Measurements from ENCODE around the gene DIPK1B. TPM values are rescaled to one million over a fixed set of nuclear protein-coding genes. Genes with fewer than 3 reads are reported as not detected.

Gene DIPK1B
- total RNA-seq, 1 donor from 2014 or later, result 293 TPM

DNA sequence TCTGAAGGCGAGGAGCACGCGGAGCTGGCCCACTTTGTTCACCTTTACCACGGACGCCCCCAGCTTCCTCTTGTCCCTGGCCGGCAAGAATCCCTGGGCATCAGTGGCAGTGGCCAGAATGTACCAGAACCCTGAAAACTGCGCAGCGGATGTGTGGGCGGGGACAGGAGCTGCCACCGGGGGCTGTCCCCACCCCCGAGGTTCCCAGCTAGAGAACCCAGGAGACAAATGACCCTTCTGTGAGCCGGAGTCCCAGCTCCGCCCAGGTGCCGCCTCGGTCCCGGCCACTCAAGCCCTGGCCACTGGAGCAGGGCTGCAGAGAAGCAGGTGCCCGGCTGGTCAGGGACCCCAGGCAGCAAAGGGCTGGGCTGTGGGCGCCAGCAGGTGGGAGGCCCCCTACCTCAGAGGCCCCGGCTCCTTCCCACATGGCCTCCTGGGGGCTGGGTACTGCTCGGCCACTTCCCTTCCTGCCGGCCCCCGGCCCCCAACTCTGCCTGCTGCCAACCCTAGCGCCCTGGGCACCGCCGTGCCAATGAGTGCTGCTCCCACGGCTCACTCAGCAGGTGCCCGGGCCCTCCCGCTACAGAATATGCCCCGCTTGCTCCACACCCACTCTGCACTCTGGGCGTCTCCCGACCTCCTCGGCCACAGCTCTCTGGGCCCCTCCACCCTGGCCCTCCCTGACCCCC lies 29.7 kb downstream of the DIPK1B start:
- no peaks in the 10 kb centered on the region for H3K9me3 Mint-ChIP-seq (ENCODE audit: unreplicated experiment)
- H3K27ac Mint-ChIP-seq (ENCODE audit: unreplicated experiment), result no peak overlapping the region
- peaks cover 3% of the 10 kb centered on the region for H3K27me3 Mint-ChIP-seq (ENCODE audit: unreplicated experiment)
- H3K36me3 Mint-ChIP-seq (ENCODE audit: low read depth, unreplicated experiment), result no peaks in the 10 kb centered on the region
- H3K4me1 Mint-ChIP-seq (ENCODE audit: unreplicated experiment), result no peaks in the 10 kb centered on the region
- H3K4me3 Mint-ChIP-seq (ENCODE audit: unreplicated experiment), result no peak overlapping the region
- DNase-seq (ENCODE audit: low spot score), result no peak
- TF ChIP-seq, protein P1, sequence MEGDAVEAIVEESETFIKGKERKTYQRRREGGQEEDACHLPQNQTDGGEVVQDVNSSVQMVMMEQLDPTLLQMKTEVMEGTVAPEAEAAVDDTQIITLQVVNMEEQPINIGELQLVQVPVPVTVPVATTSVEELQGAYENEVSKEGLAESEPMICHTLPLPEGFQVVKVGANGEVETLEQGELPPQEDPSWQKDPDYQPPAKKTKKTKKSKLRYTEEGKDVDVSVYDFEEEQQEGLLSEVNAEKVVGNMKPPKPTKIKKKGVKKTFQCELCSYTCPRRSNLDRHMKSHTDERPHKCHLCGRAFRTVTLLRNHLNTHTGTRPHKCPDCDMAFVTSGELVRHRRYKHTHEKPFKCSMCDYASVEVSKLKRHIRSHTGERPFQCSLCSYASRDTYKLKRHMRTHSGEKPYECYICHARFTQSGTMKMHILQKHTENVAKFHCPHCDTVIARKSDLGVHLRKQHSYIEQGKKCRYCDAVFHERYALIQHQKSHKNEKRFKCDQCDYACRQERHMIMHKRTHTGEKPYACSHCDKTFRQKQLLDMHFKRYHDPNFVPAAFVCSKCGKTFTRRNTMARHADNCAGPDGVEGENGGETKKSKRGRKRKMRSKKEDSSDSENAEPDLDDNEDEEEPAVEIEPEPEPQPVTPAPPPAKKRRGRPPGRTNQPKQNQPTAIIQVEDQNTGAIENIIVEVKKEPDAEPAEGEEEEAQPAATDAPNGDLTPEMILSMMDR (IDR thresholded peaks at IDR 0.05; ENCODE audit: unreplicated experiment), result no peak

DNA sequence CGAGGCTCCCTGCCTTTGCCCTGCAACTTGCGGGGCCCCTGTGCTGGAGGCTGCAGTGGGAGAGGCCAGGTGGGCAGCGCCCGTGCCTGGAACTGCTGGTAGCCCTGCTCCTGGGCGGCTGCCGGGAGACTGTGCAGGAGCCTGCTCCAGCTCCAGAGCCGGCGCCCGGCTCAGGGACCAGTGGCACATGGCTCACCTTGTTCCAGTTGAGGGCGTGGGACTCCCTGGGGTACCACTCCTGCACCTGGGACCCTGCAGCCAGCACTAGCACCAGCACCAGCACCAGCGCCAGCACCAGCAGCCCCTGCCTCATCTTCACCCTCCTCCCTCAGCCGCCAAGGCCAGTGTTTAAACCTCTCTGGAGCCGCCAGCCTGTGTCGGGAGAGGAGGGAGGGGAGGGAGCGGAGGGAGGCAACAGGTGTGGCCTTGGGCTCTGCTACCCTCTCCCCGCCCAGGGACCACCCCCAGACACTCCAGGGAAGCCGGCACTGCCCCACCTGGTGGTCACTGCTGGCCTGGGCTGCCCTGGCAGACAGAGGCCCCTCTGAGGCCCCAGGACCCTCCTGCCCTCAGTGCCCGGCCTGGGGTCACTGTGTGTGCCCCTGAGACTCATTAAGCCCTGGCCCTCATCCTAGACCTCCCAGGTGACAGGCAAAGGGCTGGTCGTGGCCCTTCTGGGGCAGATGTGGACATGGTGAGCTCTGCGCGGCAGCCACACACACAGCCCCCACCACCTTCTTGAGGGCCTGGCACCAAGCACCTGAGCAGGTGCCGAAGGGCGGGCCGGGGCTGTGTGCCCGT lies 30.4 kb downstream of the DIPK1B start, which contains the start of gene LCN10:
TSS of gene LCN10 (minus strand) at position 350 of the 801 bp plus-strand sequence. CDS start at position 313, 37 bp downstream.
- DNase-seq (ENCODE audit: low spot score), result peak; percentile 51
- Mint-ChIP-seq H3K27me3 (ENCODE audit: unreplicated experiment) (peaks cover 3% of the 10 kb centered on the region), H3K36me3 (ENCODE audit: low read depth, unreplicated experiment) (no peaks in the 10 kb centered on the region), H3K4me3 (ENCODE audit: unreplicated experiment) (no peak within 1 kb of the TSS), H3K27ac (ENCODE audit: unreplicated experiment) (peak within 1 kb of the TSS; percentile 24), H3K4me1 (ENCODE audit: unreplicated experiment) (no peaks in the 10 kb centered on the region), H3K9me3 (ENCODE audit: unreplicated experiment) (no peaks in the 10 kb centered on the region)
- TF ChIP-seq, protein P1 (IDR thresholded peaks at IDR 0.05; ENCODE audit: unreplicated experiment), result no peak

DNA sequence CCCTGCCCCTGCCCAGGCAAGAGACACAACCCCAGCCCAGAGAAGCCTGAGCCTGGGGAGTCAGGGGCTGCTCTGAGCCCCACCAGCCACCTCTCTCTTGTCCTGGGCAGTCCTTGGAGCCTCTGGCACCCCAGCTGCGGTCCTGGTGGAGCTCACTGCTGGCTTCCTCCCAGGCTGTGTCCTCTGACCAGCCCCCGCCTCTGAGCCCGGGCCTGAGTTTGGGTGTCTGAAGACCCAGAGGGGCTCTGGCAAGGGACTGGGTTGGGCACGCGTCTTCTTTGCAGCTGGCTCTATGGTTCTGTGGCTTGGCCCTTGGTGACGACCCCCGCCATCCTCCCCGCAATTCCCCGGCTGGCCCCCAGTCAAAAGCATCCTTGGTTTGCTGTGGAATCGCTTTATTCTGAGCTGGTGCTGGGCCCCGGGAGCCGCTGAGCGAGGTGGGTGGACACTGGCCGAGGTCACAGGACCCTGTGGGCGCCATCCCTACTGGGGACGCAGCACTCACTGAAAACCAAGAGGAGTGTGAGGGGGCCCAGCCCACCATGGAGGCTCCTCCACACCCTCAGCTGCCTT lies 31.4 kb downstream of the DIPK1B start:
- peaks cover 4% of the 10 kb centered on the region for H3K27me3 Mint-ChIP-seq (ENCODE audit: unreplicated experiment)
- TF ChIP-seq, protein P1 (IDR thresholded peaks at IDR 0.05; ENCODE audit: unreplicated experiment), result no peak
- no peak for DNase-seq (ENCODE audit: low spot score)
- H3K9me3 Mint-ChIP-seq (ENCODE audit: unreplicated experiment), result no peaks in the 10 kb centered on the region
- H3K4me3 Mint-ChIP-seq (ENCODE audit: unreplicated experiment), result no peak overlapping the region
- H3K36me3 Mint-ChIP-seq (ENCODE audit: low read depth, unreplicated experiment), result no peaks in the 10 kb centered on the region
- no peak overlapping the region for H3K27ac Mint-ChIP-seq (ENCODE audit: unreplicated experiment)
- no peaks in the 10 kb centered on the region for H3K4me1 Mint-ChIP-seq (ENCODE audit: unreplicated experiment)

DNA sequence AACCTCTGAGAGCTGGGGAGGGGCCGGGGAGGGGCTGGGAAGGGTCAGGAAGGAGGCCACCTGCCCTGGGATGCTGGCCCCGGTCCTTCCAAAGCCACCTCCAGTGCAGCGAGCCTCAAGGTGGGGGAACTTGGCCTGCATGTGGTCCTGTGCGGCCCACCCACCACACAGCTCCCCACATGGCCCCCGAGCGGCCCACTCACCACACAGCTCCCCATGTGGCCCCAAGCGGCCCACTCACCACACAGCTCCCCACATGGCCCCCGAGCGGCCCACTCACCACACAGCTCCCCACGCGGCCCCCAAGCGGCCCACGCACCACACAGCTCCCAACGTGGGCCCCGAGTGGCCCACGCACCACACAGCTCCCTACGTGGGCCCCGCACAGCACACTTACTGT lies 32.4 kb downstream of the DIPK1B start:
- H3K9me3 Mint-ChIP-seq (ENCODE audit: unreplicated experiment), result no peaks in the 10 kb centered on the region

More for the DNA sequence above, 32.4 kb downstream of the DIPK1B start:
- TF ChIP-seq, protein P1 (IDR thresholded peaks at IDR 0.05; ENCODE audit: unreplicated experiment), result no peak
- no peak for DNase-seq (ENCODE audit: low spot score)
- no peak overlapping the region for H3K27ac Mint-ChIP-seq (ENCODE audit: unreplicated experiment)
- no peaks in the 10 kb centered on the region for H3K36me3 Mint-ChIP-seq (ENCODE audit: low read depth, unreplicated experiment)
- no peaks in the 10 kb centered on the region for H3K4me1 Mint-ChIP-seq (ENCODE audit: unreplicated experiment)
- H3K4me3 Mint-ChIP-seq (ENCODE audit: unreplicated experiment), result no peak overlapping the region
- peaks cover 4% of the 10 kb centered on the region for H3K27me3 Mint-ChIP-seq (ENCODE audit: unreplicated experiment)

Data from endothelial cell (in vitro differentiated cells).